T-cell (primary cell): ENCODE results near the gene FAM98C. TPM values are rescaled to one million over a fixed set of nuclear protein-coding genes. Genes with fewer than 3 reads are reported as not detected.
"Not testable (repeated sequence)": the region's sequence is repeated elsewhere in the genome, so short reads cannot be mapped to it uniquely, and the experiment has no call there.

Experiments used
- ATAC-seq, 4 experiments: fragments of 200-7000 bp in 3 of 4; fragments of 150-1000 bp in 1 of 4; cut with Tn5 transposase; replicated peaks in 1 of 4; 1 replicate in 3 of 4; 2 replicates in 1 of 4; pipeline ENCODE4 v1.10.0; 2021; ENCODE audit warnings: moderate library complexity in 3 of 4, mild to moderate bottlenecking in 2 of 4, moderate number of reproducible peaks in 1 of 4
- CTCF ChIA-PET, 2 donors: fragments of 300-600 bp; sonication (Branson Sonifier 250); formaldehyde crosslinking; loops; one replicate each; lab custom pipeline; 2022; ENCODE audit warnings: antibody characterized with exemption in 2 of 2; lab: Charles Lee
- POLR2A ChIA-PET, 2 donors: fragments of 300-600 bp; sonication (Branson Sonifier 250); formaldehyde crosslinking; loops; one replicate each; lab custom pipeline; 2022; ENCODE audit warnings: antibody characterized with exemption in 2 of 2; lab: Charles Lee
- DNase-seq, 35 experiments: peaks; one replicate each; pipeline versions ENCODE4 v3.0.0 to v3.0.0-alpha.2; 2013 to 2023
- H3K27ac ChIP-seq: one replicate; pipeline ENCODE4 v1.5.1; 2013; ENCODE audit warnings: low read length
- H3K27me3 ChIP-seq, 2 experiments: replicated peaks in 1 of 2; 1 replicate in 1 of 2; 2 replicates in 1 of 2; pipeline versions ENCODE4 v1.6.1 to v1.7.0; 2013; ENCODE audit warnings: low read length in 1 of 2, mixed read lengths in 1 of 2; ENCODE audit not compliant: control insufficient read depth in 2 of 2, insufficient read depth in 2 of 2; ENCODE audit errors: extremely low read depth in 1 of 2
- H3K36me3 ChIP-seq, 2 donors: 1 replicate in 1 of 2; 2 replicates in 1 of 2; pipeline versions ENCODE4 v1.6.1 to v1.7.0; 2013; ENCODE audit warnings: low read length in 1 of 2; ENCODE audit not compliant: control insufficient read depth in 2 of 2, insufficient read depth in 1 of 2; ENCODE audit errors: extremely low read depth in 1 of 2
- H3K4me1 ChIP-seq, 2 experiments: 1 replicate in 1 of 2; 2 replicates in 1 of 2; pipeline versions ENCODE4 v1.6.1 to v1.7.0; 2013; ENCODE audit warnings: low read length in 2 of 2, mixed read lengths in 1 of 2; ENCODE audit not compliant: insufficient read depth in 2 of 2, control insufficient read depth in 1 of 2; ENCODE audit errors: extremely low read depth in 1 of 2
- H3K4me3 ChIP-seq, 2 donors: 1 replicate in 1 of 2; 2 replicates in 1 of 2; pipeline versions ENCODE4 v1.5.1 to v1.7.0; 2013; ENCODE audit warnings: mild to moderate bottlenecking in 2 of 2, low read length in 1 of 2, moderate library complexity in 1 of 2; ENCODE audit not compliant: control insufficient read depth in 1 of 2; ENCODE audit errors: extremely low read depth in 1 of 2
- H3K9me3 ChIP-seq: 2 replicates; pipeline ENCODE4 v1.7.0; 2013
- H3K27ac Mint-ChIP-seq, 2 donors: one replicate each; pipeline ENCODE4 v1.8.0; 2020 to 2021; ENCODE audit warnings: mild to moderate bottlenecking in 2 of 2, mixed read lengths in 2 of 2
- H3K27me3 Mint-ChIP-seq, 2 donors: one replicate each; pipeline ENCODE4 v1.8.0; 2021 to 2022; ENCODE audit warnings: mixed read lengths in 2 of 2
- H3K36me3 Mint-ChIP-seq: one replicate; pipeline ENCODE4 v1.8.0; 2021; ENCODE audit warnings: mixed read lengths
- H3K4me1 Mint-ChIP-seq, 3 donors: one replicate each; pipeline ENCODE4 v1.8.0; 2020 to 2022; ENCODE audit warnings: mixed read lengths in 3 of 3, mild to moderate bottlenecking in 1 of 3
- H3K4me3 Mint-ChIP-seq, 3 donors: one replicate each; pipeline ENCODE4 v1.8.0; 2020 to 2022; ENCODE audit warnings: mild to moderate bottlenecking in 3 of 3, mixed read lengths in 3 of 3, moderate library complexity in 3 of 3
- H3K9me3 Mint-ChIP-seq, 3 donors: one replicate each; pipeline ENCODE4 v1.8.0; 2020 to 2022; ENCODE audit warnings: mixed read lengths in 3 of 3
- WGBS: methylation state at CpG from one replicate; pipeline ENCODE4 v1.1.5; 2013; ENCODE audit warnings: missing lambda C conversion rate; ENCODE audit not compliant: insufficient coverage; 5-methylcytosine and 5-hydroxymethylcytosine counted together
- total RNA-seq, 35 experiments: library from RNA in 6 of 35; stranded (reverse) in 6 of 35; fragments of 120-200 nt in 1 of 35; gene quantifications; one replicate each; pipeline versions ENCODE4 v1.2.1 to v1.2.4 and lab custom pipeline; 2013 to 2026

FAM98C gene
- total RNA-seq, 5 donors from 2014 or later (not counting 1 experiment from before 2014, with no cell fraction given) = 31.9 to 62.1 (median 57.4) TPM

GRCh38 chr19:38421856-38422255 lies 19.0 kb downstream of the FAM98C start:
- peaks cover 24 to 38% (median 31%) of the 10 kb centered on the region in 3 donors for H3K4me1 Mint-ChIP-seq
- no peak overlapping the region for H3K27ac ChIP-seq
- no peak overlapping the region for H3K4me3 Mint-ChIP-seq
- H3K9me3 Mint-ChIP-seq = no peaks in the 10 kb centered on the region
- POLR2A ChIA-PET = no interaction called here
- 91% methylated on average over 14 of the region's 14 CpGs for WGBS
- no peak overlapping the region for H3K4me3 ChIP-seq
- CTCF ChIA-PET = no interaction called here
- no peaks in the 10 kb centered on the region for H3K36me3 ChIP-seq
- H3K9me3 ChIP-seq = no peaks in the 10 kb centered on the region
- H3K27me3 ChIP-seq = peaks cover 0 to 35% of the 10 kb centered on the region in 2 experiments
- ATAC-seq = no peak
- no peak for DNase-seq
- peaks cover 5 to 6% of the 10 kb centered on the region in 2 donors for H3K27me3 Mint-ChIP-seq
- H3K4me1 ChIP-seq = peaks cover 12 to 31% of the 10 kb centered on the region in 2 experiments
- H3K27ac Mint-ChIP-seq = no peak overlapping the region
- no peaks in the 10 kb centered on the region for H3K36me3 Mint-ChIP-seq

GRCh38 chr19:38422438-38422837 lies 19.5 kb downstream of the FAM98C start:
- no peak overlapping the region for H3K4me3 Mint-ChIP-seq
- no peak overlapping the region for H3K27ac ChIP-seq
- ATAC-seq (no peak), DNase-seq (no peak)
- no peaks in the 10 kb centered on the region for H3K9me3 ChIP-seq
- H3K27me3 ChIP-seq = peaks cover 0 to 38% of the 10 kb centered on the region in 2 experiments
- no peak overlapping the region for H3K27ac Mint-ChIP-seq
- ChIA-PET POLR2A (no interaction called here), CTCF (no interaction called here)
- peaks cover 11 to 29% of the 10 kb centered on the region in 2 experiments for H3K4me1 ChIP-seq
- no peaks in the 10 kb centered on the region for H3K9me3 Mint-ChIP-seq
- H3K36me3 Mint-ChIP-seq = no peaks in the 10 kb centered on the region
- no peaks in the 10 kb centered on the region for H3K36me3 ChIP-seq
- H3K4me1 Mint-ChIP-seq = peaks cover 19 to 32% (median 29%) of the 10 kb centered on the region in 3 donors
- H3K27me3 Mint-ChIP-seq = peaks cover 5 to 6% of the 10 kb centered on the region in 2 donors
- WGBS = 94% methylated on average over 6 of the region's 7 CpGs
- no peak overlapping the region for H3K4me3 ChIP-seq

- POLR2A ChIA-PET = no interaction called here
- peaks cover 0 to 23% of the 10 kb centered on the region in 2 experiments for H3K4me1 ChIP-seq
- H3K27me3 Mint-ChIP-seq = peaks cover 8 to 15% of the 10 kb centered on the region in 2 donors
- H3K27ac ChIP-seq = no peak overlapping the region
- CTCF ChIA-PET = interaction anchor here in 1 of 2 donors (0.7 kb wide), 1 partner anchor 1804 kb away, joined by 3 read pairs; no protein-coding TSS in a partner anchor
- no peaks in the 10 kb centered on the region for H3K36me3 Mint-ChIP-seq
- WGBS = 71% methylated on average over 1 of the region's 5 CpGs
- H3K27me3 ChIP-seq = peaks cover 0 to 42% of the 10 kb centered on the region in 2 experiments
- no peak for DNase-seq
- no peak for ATAC-seq
- H3K4me3 ChIP-seq = no peak overlapping the region
- no peaks in the 10 kb centered on the region for H3K9me3 Mint-ChIP-seq
- H3K4me1 Mint-ChIP-seq = peaks cover 15 to 20% (median 20%) of the 10 kb centered on the region in 3 donors
- no peak overlapping the region for H3K27ac Mint-ChIP-seq
- no peaks in the 10 kb centered on the region for H3K9me3 ChIP-seq
- H3K4me3 Mint-ChIP-seq = no peak overlapping the region
- H3K36me3 ChIP-seq = no peaks in the 10 kb centered on the region
Measured at GRCh38 chr19:38424272-38424671, 21.4 kb downstream of the FAM98C start.

- Mint-ChIP-seq H3K9me3 (no peaks in the 10 kb centered on the region), H3K4me1 (peaks cover 18 to 24% (median 23%) of the 10 kb centered on the region in 3 donors), H3K27me3 (peaks cover 8 to 18% of the 10 kb centered on the region in 2 donors), H3K4me3 (peak overlapping the region in 1 of 3 donors; percentile 27), H3K27ac (no peak overlapping the region), H3K36me3 (no peaks in the 10 kb centered on the region)
- DNase-seq (no peak), ATAC-seq (no peak)
- Histone ChIP-seq H3K9me3 (no peaks in the 10 kb centered on the region), H3K27ac (no peak overlapping the region), H3K36me3 (no peaks in the 10 kb centered on the region), H3K4me3 (no peak overlapping the region), H3K27me3 (peaks cover 0 to 34% of the 10 kb centered on the region in 2 experiments), H3K4me1 (peaks cover 0 to 23% of the 10 kb centered on the region in 2 experiments)
- ChIA-PET CTCF (no interaction called here), POLR2A (no interaction called here)
- 94% methylated on average over 3 of the region's 7 CpGs for WGBS
Measured at GRCh38 chr19:38425222-38425809, 22.4 kb downstream of the FAM98C start.

GRCh38 chr19:38425810-38426466 lies 23.0 kb downstream of the FAM98C start, which contains the start of gene RASGRP4:
Gene RASGRP4 (minus strand): TSS chr19:38426219. CDS start chr19:38426091, 128 bp downstream.
- Mint-ChIP-seq H3K36me3 (no peaks in the 10 kb centered on the region), H3K27ac (no peak within 1 kb of the TSS), H3K4me1 (peaks cover 18 to 24% (median 23%) of the 10 kb centered on the region in 3 donors), H3K27me3 (peaks cover 8 to 18% of the 10 kb centered on the region in 2 donors), H3K4me3 (peak within 1 kb of the TSS; percentile 26 to 68 (median 40)), H3K9me3 (no peaks in the 10 kb centered on the region)
- peaks cover 0 to 33% of the 10 kb centered on the region in 2 experiments for H3K27me3 ChIP-seq
- H3K4me3 ChIP-seq = peak within 1 kb of the TSS in 1 of 2 donors; percentile 17
- no peaks in the 10 kb centered on the region for H3K36me3 ChIP-seq
- ChIA-PET POLR2A (no interaction called here), CTCF (interaction anchor here in 1 of 2 donors (0.5 kb wide), 1 partner anchor 520 kb away, joined by 3 read pairs; the partner anchor contains the start of gene WDR87)
- no peaks in the 10 kb centered on the region for H3K9me3 ChIP-seq
- no peak within 1 kb of the TSS for H3K27ac ChIP-seq
- H3K4me1 ChIP-seq = peaks cover 0 to 23% of the 10 kb centered on the region in 2 experiments
- WGBS = 67% methylated on average over 6 of the region's 20 CpGs
- DNase-seq = peak in 30 of 35 experiments; percentile 12 to 58 (median 28)
- peak; percentile 40 to 78 (median 54) for ATAC-seq

GRCh38 chr19:38427035-38427677 lies 24.3 kb downstream of the FAM98C start:
- H3K27ac ChIP-seq, H3K36me3 Mint-ChIP-seq, CTCF ChIA-PET, POLR2A ChIA-PET, H3K4me3 ChIP-seq, H3K9me3 Mint-ChIP-seq, H3K9me3 ChIP-seq, H3K36me3 ChIP-seq: not testable (repeated sequence)
- Mint-ChIP-seq H3K4me3 (peak overlapping the region in 1 of 3 donors; percentile 21), H3K27me3 (peaks cover 8 to 18% of the 10 kb centered on the region in 2 donors), H3K4me1 (peaks cover 18 to 24% (median 23%) of the 10 kb centered on the region in 3 donors), H3K27ac (peak overlapping the region in 1 of 2 donors; percentile 43)
- peak in 1 of 35 experiments; percentile 53 for DNase-seq
- Histone ChIP-seq H3K27me3 (peaks cover 0 to 32% of the 10 kb centered on the region in 2 experiments), H3K4me1 (peaks cover 0 to 23% of the 10 kb centered on the region in 2 experiments)
- 51% methylated on average over 6 of the region's 17 CpGs for WGBS
- ATAC-seq = peak in 2 of 4 experiments; percentile 20 to 77
